ENCODE data around the gene TMEM9.

Gene TMEM9

GRCh38 chr1:201180901-201181300, 26.6 kb upstream of the TMEM9 start:
- Histone ChIP-seq H3K36me3 (ENCODE audit: insufficient read depth, low read length) (no peaks in the 10 kb centered on the region), H3K9ac (ENCODE audit: insufficient read length) (no peak overlapping the region), H3K9me3 (ENCODE audit: low read depth, low read length) (no peaks in the 10 kb centered on the region), H3K27ac (no peak overlapping the region), H3K4me3 (no peak overlapping the region)
- no peak for DNase-seq (ENCODE audit: low read depth, low spot score)
- TF ChIP-seq EZH2 (IDR thresholded peaks at IDR 0.05) (no peak), POLR2AphosphoS5 (IDR thresholded peaks at IDR 0.05; ENCODE audit: borderline replicate concordance, low read depth, low read length) (no peak), FOXP2 (optimal IDR thresholded peaks at IDR 0.05; ENCODE audit: control extremely low read depth, extremely low read length, insufficient read depth) (no peak)

GRCh38 chr1:201180141-201180540, 25.9 kb upstream of the TMEM9 start:
- TF ChIP-seq EZH2 (IDR thresholded peaks at IDR 0.05): no peak
- TF ChIP-seq POLR2AphosphoS5 (IDR thresholded peaks at IDR 0.05; ENCODE audit: borderline replicate concordance, low read depth, low read length): no peak
- TF ChIP-seq FOXP2 (optimal IDR thresholded peaks at IDR 0.05; ENCODE audit: control extremely low read depth, extremely low read length, insufficient read depth): no peak
- H3K9me3 ChIP-seq (ENCODE audit: low read depth, low read length): no peaks in the 10 kb centered on the region
- no peak overlapping the region for H3K4me3 ChIP-seq
- no peak overlapping the region for H3K27ac ChIP-seq
- no peak for DNase-seq (ENCODE audit: low read depth, low spot score)
- H3K9ac ChIP-seq (ENCODE audit: insufficient read length): no peak overlapping the region
- H3K36me3 ChIP-seq (ENCODE audit: insufficient read depth, low read length): no peaks in the 10 kb centered on the region

GRCh38 chr1:201178718-201179117, 24.4 kb upstream of the TMEM9 start:
- Histone ChIP-seq H3K27ac (no peak overlapping the region), H3K4me3 (no peak overlapping the region), H3K9me3 (ENCODE audit: low read depth, low read length) (no peaks in the 10 kb centered on the region), H3K36me3 (ENCODE audit: insufficient read depth, low read length) (no peaks in the 10 kb centered on the region), H3K9ac (ENCODE audit: insufficient read length) (no peak overlapping the region)
- DNase-seq (ENCODE audit: low read depth, low spot score): no peak
- TF ChIP-seq POLR2AphosphoS5 (IDR thresholded peaks at IDR 0.05; ENCODE audit: borderline replicate concordance, low read depth, low read length) (no peak), EZH2 (IDR thresholded peaks at IDR 0.05) (no peak), FOXP2 (optimal IDR thresholded peaks at IDR 0.05; ENCODE audit: control extremely low read depth, extremely low read length, insufficient read depth) (no peak)

- TF ChIP-seq POLR2AphosphoS5 (IDR thresholded peaks at IDR 0.05; ENCODE audit: borderline replicate concordance, low read depth, low read length) (no peak), FOXP2 (optimal IDR thresholded peaks at IDR 0.05; ENCODE audit: control extremely low read depth, extremely low read length, insufficient read depth) (no peak), EZH2 (IDR thresholded peaks at IDR 0.05) (no peak)
- no peak overlapping the region for H3K4me3 ChIP-seq
- no peaks in the 10 kb centered on the region for H3K9me3 ChIP-seq (ENCODE audit: low read depth, low read length)
- DNase-seq (ENCODE audit: low read depth, low spot score): no peak
- H3K36me3 ChIP-seq (ENCODE audit: insufficient read depth, low read length): no peaks in the 10 kb centered on the region
- H3K27ac ChIP-seq: no peak overlapping the region
- H3K9ac ChIP-seq (ENCODE audit: insufficient read length): no peak overlapping the region
Observed at GRCh38 chr1:201176940-201177339, 22.7 kb upstream of the TMEM9 start.

- Histone ChIP-seq H3K27ac (no peak overlapping the region), H3K36me3 (ENCODE audit: insufficient read depth, low read length) (no peaks in the 10 kb centered on the region), H3K9ac (ENCODE audit: insufficient read length) (no peak overlapping the region), H3K4me3 (no peak overlapping the region), H3K9me3 (ENCODE audit: low read depth, low read length) (no peaks in the 10 kb centered on the region)
- TF ChIP-seq FOXP2 (optimal IDR thresholded peaks at IDR 0.05; ENCODE audit: control extremely low read depth, extremely low read length, insufficient read depth): no peak
- TF ChIP-seq POLR2AphosphoS5 (IDR thresholded peaks at IDR 0.05; ENCODE audit: borderline replicate concordance, low read depth, low read length): no peak
- TF ChIP-seq EZH2 (IDR thresholded peaks at IDR 0.05): no peak
- DNase-seq (ENCODE audit: low read depth, low spot score): no peak
Observed at GRCh38 chr1:201175820-201176500, 21.7 kb upstream of the TMEM9 start.

GRCh38 chr1:201173736-201174135, 19.5 kb upstream of the TMEM9 start:
- H3K27ac ChIP-seq: no peak overlapping the region
- no peak overlapping the region for H3K9ac ChIP-seq (ENCODE audit: insufficient read length)
- TF ChIP-seq POLR2AphosphoS5 (IDR thresholded peaks at IDR 0.05; ENCODE audit: borderline replicate concordance, low read depth, low read length) (no peak), FOXP2 (optimal IDR thresholded peaks at IDR 0.05; ENCODE audit: control extremely low read depth, extremely low read length, insufficient read depth) (no peak), EZH2 (IDR thresholded peaks at IDR 0.05) (no peak)
- DNase-seq (ENCODE audit: low read depth, low spot score): no peak
- H3K4me3 ChIP-seq: no peak overlapping the region
- no peaks in the 10 kb centered on the region for H3K36me3 ChIP-seq (ENCODE audit: insufficient read depth, low read length)
- H3K9me3 ChIP-seq (ENCODE audit: low read depth, low read length): no peaks in the 10 kb centered on the region

GRCh38 chr1:201172999-201173610, 18.8 kb upstream of the TMEM9 start:
- no peaks in the 10 kb centered on the region for H3K9me3 ChIP-seq (ENCODE audit: low read depth, low read length)
- no peak overlapping the region for H3K27ac ChIP-seq
- no peak for TF ChIP-seq FOXP2 (optimal IDR thresholded peaks at IDR 0.05; ENCODE audit: control extremely low read depth, extremely low read length, insufficient read depth)
- TF ChIP-seq POLR2AphosphoS5 (IDR thresholded peaks at IDR 0.05; ENCODE audit: borderline replicate concordance, low read depth, low read length): no peak
- no peak for TF ChIP-seq EZH2 (IDR thresholded peaks at IDR 0.05)
- no peak overlapping the region for H3K9ac ChIP-seq (ENCODE audit: insufficient read length)
- no peaks in the 10 kb centered on the region for H3K36me3 ChIP-seq (ENCODE audit: insufficient read depth, low read length)
- no peak for DNase-seq (ENCODE audit: low read depth, low spot score)
- H3K4me3 ChIP-seq: no peak overlapping the region

GRCh38 chr1:201172326-201172725, 18.1 kb upstream of the TMEM9 start:
- H3K4me3 ChIP-seq: no peak overlapping the region
- H3K9ac ChIP-seq (ENCODE audit: insufficient read length): no peak overlapping the region
- H3K36me3 ChIP-seq (ENCODE audit: insufficient read depth, low read length): no peaks in the 10 kb centered on the region
- no peak for DNase-seq (ENCODE audit: low read depth, low spot score)
- TF ChIP-seq POLR2AphosphoS5 (IDR thresholded peaks at IDR 0.05; ENCODE audit: borderline replicate concordance, low read depth, low read length): no peak
- TF ChIP-seq EZH2 (IDR thresholded peaks at IDR 0.05): no peak
- no peak for TF ChIP-seq FOXP2 (optimal IDR thresholded peaks at IDR 0.05; ENCODE audit: control extremely low read depth, extremely low read length, insufficient read depth)
- no peak overlapping the region for H3K27ac ChIP-seq
- H3K9me3 ChIP-seq (ENCODE audit: low read depth, low read length): no peaks in the 10 kb centered on the region

Data from SK-N-MC (cell line).